PC-9 (cell line): ENCODE measurements around the gene ADPGK. TPM values are rescaled to one million over a fixed set of nuclear protein-coding genes. Genes with fewer than 3 reads are reported as not detected.

Experiments used
- BruUV-seq: library from RNA; stranded (reverse); fragments of 400-500 nt; replicated peaks from 2 replicates; lab custom pipeline; 2021; lab: Mats Ljungman, UMichigan
- CTCF ChIA-PET: fragments of 300-600 bp; sonication (Branson Sonifier 250); formaldehyde crosslinking; loops from one replicate; lab custom pipeline; 2022; ENCODE audit warnings: antibody characterized with exemption; lab: Charles Lee
- POLR2A ChIA-PET: fragments of 300-600 bp; sonication (Branson Sonifier 250); formaldehyde crosslinking; loops from one replicate; lab custom pipeline; 2022; ENCODE audit warnings: antibody characterized with exemption; ENCODE audit not compliant: unreplicated experiment; lab: Charles Lee
- DNase-seq, 2 experiments: peaks; one replicate each; pipeline versions ENCODE4 v3.0.0 to v3.0.0-alpha.2; 2015 to 2022; ENCODE audit warnings: mixed read lengths in 1 of 2
- H2AFZ ChIP-seq: fragments of 200-600 bp; sonication (generic); 2 replicates; pipeline ENCODE4 v1.8.1; 2017; ENCODE audit warnings: antibody characterized with exemption
- H3F3A ChIP-seq: fragments of 200-600 bp; sonication (generic); 2 replicates; pipeline ENCODE4 v1.8.1; 2017; ENCODE audit warnings: antibody characterized with exemption, mild to moderate bottlenecking, low read depth; ENCODE audit not compliant: insufficient read depth
- H3K27ac ChIP-seq: fragments of 200-600 bp; sonication (generic); 2 replicates; pipeline ENCODE4 v1.6.1; 2016; ENCODE audit warnings: mixed run types
- H3K27me3 ChIP-seq: fragments of 200-600 bp; sonication (generic); 2 replicates; pipeline ENCODE4 v1.6.1; 2016; ENCODE audit warnings: low read depth, mixed run types; ENCODE audit not compliant: insufficient read depth
- H3K36me3 ChIP-seq: fragments of 200-600 bp; sonication (generic); 2 replicates; pipeline ENCODE4 v1.6.1; 2016; ENCODE audit warnings: low read depth, mixed run types
- H3K4me1 ChIP-seq: fragments of 200-600 bp; sonication (generic); replicated peaks from 2 replicates; pipeline ENCODE4 v1.6.1; 2016; ENCODE audit warnings: mixed run types; ENCODE audit not compliant: insufficient read depth
- H3K4me2 ChIP-seq: fragments of 200-600 bp; sonication (generic); 2 replicates; pipeline ENCODE4 v1.6.1; 2017; ENCODE audit warnings: mixed run types
- H3K4me3 ChIP-seq: fragments of 200-600 bp; sonication (generic); 2 replicates; pipeline ENCODE4 v1.6.1; 2016; ENCODE audit warnings: mixed run types
- H3K79me2 ChIP-seq: fragments of 200-600 bp; sonication (generic); 2 replicates; pipeline ENCODE4 v1.6.1; 2017; ENCODE audit warnings: low read depth, mixed run types
- H3K9me2 ChIP-seq: fragments of 200-600 bp; sonication (generic); 2 replicates; pipeline ENCODE4 v1.8.1; 2017; ENCODE audit warnings: mild to moderate bottlenecking; ENCODE audit not compliant: insufficient read depth
- H3K9me3 ChIP-seq: fragments of 200-600 bp; sonication (generic); 2 replicates; pipeline ENCODE4 v1.8.1; 2016; ENCODE audit warnings: low read depth; ENCODE audit not compliant: insufficient read depth
- H4K20me1 ChIP-seq: fragments of 200-600 bp; sonication (generic); 2 replicates; pipeline ENCODE4 v1.8.1; 2017; ENCODE audit not compliant: insufficient read depth
- EZH2 ChIP-seq: fragments of 200-600 bp; sonication (generic); IDR thresholded peaks from 2 replicates; pipeline ENCODE4 v1.8.0; 2017; ENCODE audit warnings: antibody characterized with exemption, low read depth
- intact Hi-C: fragments of 100-400 bp; cut with micrococcal nuclease; formaldehyde crosslinking; loops from one replicate; pipeline ENCODE4 v1.10.0; 2022; ENCODE audit not compliant: unreplicated experiment
- total RNA-seq: library from RNA; stranded (reverse); gene quantifications from 2 replicates; pipeline ENCODE4 v1.2.3, GENCODE V29; 2021
- TF ChIP-seq, protein P1 (sequence below): fragments of 200-600 bp; sonication (generic); conservative IDR thresholded peaks from 2 replicates; pipeline ENCODE4 v1.6.1; 2017; ENCODE audit warnings: mixed run types, antibody characterized with exemption, mild to moderate bottlenecking, moderate library complexity

The ADPGK gene
- total RNA-seq, 1 experiment from 2014 or later: 40.3 TPM

DNA sequence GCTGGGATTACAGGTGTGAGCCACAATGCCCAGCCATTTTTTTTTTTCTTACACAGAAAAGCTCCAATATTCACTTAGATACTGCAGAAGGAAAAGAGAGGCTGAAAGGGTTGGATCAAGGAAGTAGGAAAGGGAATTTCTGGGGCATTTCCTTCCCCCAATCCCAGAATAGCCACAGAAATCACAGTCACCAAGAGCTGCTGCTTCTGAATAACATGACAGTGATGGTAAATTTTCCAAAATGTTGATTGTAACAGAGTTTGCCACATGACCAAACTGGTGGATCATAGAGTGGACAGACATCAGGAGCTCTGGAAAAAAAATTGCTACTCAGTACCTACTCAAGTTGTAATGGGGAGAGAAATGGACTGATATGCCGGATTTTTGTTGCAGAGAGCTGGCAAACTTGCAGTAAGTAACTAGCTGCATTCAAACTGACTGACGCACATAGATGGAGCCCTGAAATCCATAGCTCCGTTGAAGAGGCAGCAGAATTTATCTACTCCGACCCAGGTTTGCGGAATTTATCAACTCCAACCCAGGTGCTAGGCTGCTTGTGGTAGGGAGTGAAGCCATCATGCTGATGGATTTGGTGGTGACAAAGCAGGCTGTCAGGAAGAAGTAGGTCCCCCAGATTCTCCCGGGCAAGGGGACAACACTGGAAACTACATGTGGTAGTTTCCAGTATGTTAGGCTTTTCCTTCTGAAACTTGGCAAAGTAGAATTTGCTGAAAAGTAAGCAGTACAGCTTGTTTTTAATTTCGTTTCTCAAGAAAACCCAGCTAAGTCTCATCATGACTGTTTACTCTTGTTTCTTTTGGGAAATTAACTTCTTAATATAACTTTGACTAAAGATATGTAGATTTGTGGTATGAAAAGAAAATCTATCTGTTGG, 10.5 kb upstream of the ADPGK start:
- Histone ChIP-seq H3K9me2 (no peaks in the 10 kb centered on the region), H3F3A (no peaks in the 10 kb centered on the region), H3K4me2 (no peak overlapping the region), H4K20me1 (no peaks in the 10 kb centered on the region), H3K4me1 (no peaks in the 10 kb centered on the region), H3K36me3 (no peaks in the 10 kb centered on the region), H3K79me2 (no peaks in the 10 kb centered on the region), H3K4me3 (no peak overlapping the region), H3K27me3 (peaks cover 28% of the 10 kb centered on the region), H3K27ac (no peak overlapping the region), H2AFZ (no peak overlapping the region), H3K9me3 (no peaks in the 10 kb centered on the region)
- no peak for TF ChIP-seq EZH2
- TF ChIP-seq, protein P1, sequence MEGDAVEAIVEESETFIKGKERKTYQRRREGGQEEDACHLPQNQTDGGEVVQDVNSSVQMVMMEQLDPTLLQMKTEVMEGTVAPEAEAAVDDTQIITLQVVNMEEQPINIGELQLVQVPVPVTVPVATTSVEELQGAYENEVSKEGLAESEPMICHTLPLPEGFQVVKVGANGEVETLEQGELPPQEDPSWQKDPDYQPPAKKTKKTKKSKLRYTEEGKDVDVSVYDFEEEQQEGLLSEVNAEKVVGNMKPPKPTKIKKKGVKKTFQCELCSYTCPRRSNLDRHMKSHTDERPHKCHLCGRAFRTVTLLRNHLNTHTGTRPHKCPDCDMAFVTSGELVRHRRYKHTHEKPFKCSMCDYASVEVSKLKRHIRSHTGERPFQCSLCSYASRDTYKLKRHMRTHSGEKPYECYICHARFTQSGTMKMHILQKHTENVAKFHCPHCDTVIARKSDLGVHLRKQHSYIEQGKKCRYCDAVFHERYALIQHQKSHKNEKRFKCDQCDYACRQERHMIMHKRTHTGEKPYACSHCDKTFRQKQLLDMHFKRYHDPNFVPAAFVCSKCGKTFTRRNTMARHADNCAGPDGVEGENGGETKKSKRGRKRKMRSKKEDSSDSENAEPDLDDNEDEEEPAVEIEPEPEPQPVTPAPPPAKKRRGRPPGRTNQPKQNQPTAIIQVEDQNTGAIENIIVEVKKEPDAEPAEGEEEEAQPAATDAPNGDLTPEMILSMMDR: no peak
- POLR2A ChIA-PET: no interaction called here
- CTCF ChIA-PET: no interaction called here
- DNase-seq: no peak
- intact Hi-C loops: no loop called here
- BruUV-seq: no TSS peak

DNA sequence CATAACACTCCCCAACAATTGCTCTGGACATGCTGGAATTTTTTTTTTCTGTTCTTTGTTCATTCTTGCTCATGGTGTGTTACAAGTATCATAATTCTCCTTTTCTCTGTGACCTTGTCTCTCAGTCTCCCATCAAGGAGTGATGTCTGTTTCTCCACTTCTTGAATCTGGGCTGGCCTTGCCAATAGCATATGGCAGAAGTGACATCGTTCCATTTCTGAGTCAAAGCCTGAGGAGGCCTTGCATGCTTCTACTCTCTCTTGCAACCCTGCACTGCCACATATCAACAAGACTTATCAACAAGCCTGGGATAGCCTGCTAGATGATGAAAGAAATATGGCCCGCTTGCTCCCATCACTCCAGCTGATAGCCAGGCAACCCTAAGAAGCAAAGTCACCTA, 8.9 kb upstream of the ADPGK start:
- no peak for DNase-seq
- Histone ChIP-seq H3K4me1 (no peaks in the 10 kb centered on the region), H3K4me3 (no peak overlapping the region), H3K27me3 (peaks cover 37% of the 10 kb centered on the region), H3K79me2 (no peaks in the 10 kb centered on the region), H3K36me3 (no peaks in the 10 kb centered on the region), H3K9me3 (no peaks in the 10 kb centered on the region), H4K20me1 (no peaks in the 10 kb centered on the region), H3K9me2 (no peaks in the 10 kb centered on the region), H3K4me2 (no peak overlapping the region), H3F3A (no peaks in the 10 kb centered on the region), H3K27ac (no peak overlapping the region), H2AFZ (no peak overlapping the region)
- ChIA-PET POLR2A (no interaction called here), CTCF (interaction anchor here (0.7 kb wide), 1 partner anchor 244 kb away, joined by 8 read pairs; no protein-coding TSS in a partner anchor)
- no peak for TF ChIP-seq EZH2
- TF ChIP-seq, protein P1: no peak
- BruUV-seq: no TSS peak
- intact Hi-C loops: no loop called here

DNA sequence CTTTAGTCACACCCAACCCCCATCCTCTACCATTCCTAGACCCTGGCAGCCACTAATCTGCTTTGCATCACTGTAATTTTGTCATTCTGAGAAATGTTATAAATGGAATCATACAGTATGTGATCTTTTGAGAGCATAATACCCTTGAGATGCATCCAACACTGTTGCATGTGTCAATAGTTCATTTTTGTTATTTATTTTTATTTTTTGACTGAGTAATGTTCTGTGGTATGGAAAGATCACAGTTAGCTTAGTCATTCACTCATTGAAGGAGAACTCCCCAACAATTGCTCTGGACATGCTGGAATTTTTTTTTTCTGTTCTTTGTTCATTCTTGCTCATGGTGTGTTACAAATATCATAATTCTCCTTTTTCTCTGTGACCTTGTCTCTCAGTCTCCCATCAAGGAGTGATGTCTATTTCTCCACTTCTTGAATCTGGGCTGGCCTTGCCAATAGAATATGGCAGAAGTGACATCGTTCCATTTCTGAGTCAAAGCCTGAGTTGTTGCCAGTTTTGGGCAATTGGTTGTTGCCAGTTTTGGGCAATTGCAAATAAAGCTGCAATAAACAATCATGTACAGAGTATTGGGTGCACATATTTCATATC, 6.8 kb upstream of the ADPGK start:
- Histone ChIP-seq H3K27ac (no peak overlapping the region), H4K20me1 (no peaks in the 10 kb centered on the region), H3K9me3 (no peaks in the 10 kb centered on the region), H3K36me3 (no peaks in the 10 kb centered on the region), H3K79me2 (no peaks in the 10 kb centered on the region), H3K27me3 (peaks cover 39% of the 10 kb centered on the region), H3K4me2 (no peak overlapping the region), H3F3A (no peaks in the 10 kb centered on the region), H2AFZ (no peak overlapping the region), H3K4me1 (no peaks in the 10 kb centered on the region), H3K4me3 (no peak overlapping the region), H3K9me2 (no peaks in the 10 kb centered on the region)
- ChIA-PET CTCF (no interaction called here), POLR2A (no interaction called here)
- intact Hi-C loops: no loop called here
- no TSS peak for BruUV-seq
- no peak for TF ChIP-seq EZH2
- TF ChIP-seq, protein P1: no peak
- no peak for DNase-seq
